Upper lobe of left lung (tissue), 6 donors: ENCODE results near the gene FBXL3. TPM values are rescaled to one million over a fixed set of nuclear protein-coding genes. Genes with fewer than 3 reads are reported as not detected.
"Not testable (repeated sequence)": the region's sequence is repeated elsewhere in the genome, so short reads cannot be mapped to it uniquely, and the experiment has no call there.

Experiments used
- ATAC-seq, 2 donors: fragments of 200-7000 bp; cut with Tn5 transposase; one replicate each; pipeline ENCODE4 v1.9.1; 2022; ENCODE audit warnings: mild to moderate bottlenecking in 2 of 2, moderate library complexity in 2 of 2; ENCODE audit not compliant: low FRiP score in 2 of 2
- DNase-seq, 2 donors: peaks; one replicate each; pipeline ENCODE4 v3.0.0-alpha.2; 2019 to 2020
- H3K27ac ChIP-seq, 4 donors: fragments of 200-600 bp; sonication (generic); one replicate each; pipeline ENCODE4 v1.5.1; 2016 to 2019
- H3K27me3 ChIP-seq, 4 donors: fragments of 200-600 bp; sonication (generic); one replicate each; pipeline ENCODE4 v1.5.1; 2017 to 2019
- H3K36me3 ChIP-seq, 4 donors: fragments of 200-600 bp; sonication (generic); one replicate each; pipeline ENCODE4 v1.5.1; 2016 to 2019
- H3K4me1 ChIP-seq, 4 donors: fragments of 200-600 bp; sonication (generic); one replicate each; pipeline ENCODE4 v1.5.1; 2018 to 2019
- H3K4me3 ChIP-seq, 4 donors: fragments of 200-600 bp; sonication (generic); one replicate each; pipeline ENCODE4 v1.5.1; 2017 to 2019; ENCODE audit warnings: mild to moderate bottlenecking in 2 of 4, moderate library complexity in 1 of 4
- H3K9me3 ChIP-seq, 4 donors: fragments of 200-600 bp; sonication (generic); one replicate each; pipeline ENCODE4 v1.5.1; 2018 to 2019
- CTCF ChIP-seq, 6 experiments: fragments of 450-650 bp in 4 of 6; fragments of 200-600 bp in 2 of 6; sonication (generic) in 2 of 6; IDR thresholded peaks; one replicate each; pipeline ENCODE4 v1.5.1; 2016 to 2019; ENCODE audit warnings: antibody characterized with exemption in 6 of 6
- EP300 ChIP-seq, 4 donors: sonication (generic); formaldehyde crosslinking; IDR thresholded peaks; one replicate each; pipeline ENCODE4 v1.5.1; 2017; ENCODE audit warnings: antibody characterized with exemption in 4 of 4, control low read depth in 2 of 4
- POLR2A ChIP-seq, 4 donors: fragments of 450-650 bp; IDR thresholded peaks; one replicate each; pipeline ENCODE4 v1.5.1; 2016 to 2017; ENCODE audit warnings: antibody characterized with exemption in 4 of 4, mild to moderate bottlenecking in 2 of 4
- POLR2AphosphoS5 ChIP-seq, 2 donors: sonication (generic); formaldehyde crosslinking; IDR thresholded peaks; one replicate each; pipeline ENCODE4 v1.5.1; 2017; ENCODE audit warnings: antibody characterized with exemption in 2 of 2
- WGBS, 2 donors: methylation state at CpG; one replicate each; pipeline ENCODE4 v1.1.5; 2017 to 2018; 5-methylcytosine and 5-hydroxymethylcytosine counted together
- total RNA-seq, 6 donors: library from RNA; depleted of rRNA in 4 of 6; stranded (reverse); fragments of >200 nt in 4 of 6; gene quantifications; one replicate each; pipeline versions ENCODE4 v1.1.0 to v1.2.1, GENCODE V29; 2016 to 2021
- donor health status: DM: no; HTN: no; CAD: no; lungs with moderate emphysema.
- donor health status: DM: no; HTN: yes; CAD: no; lungs with severe emphysema.

Gene FBXL3
- total RNA-seq, 6 donors from 2014 or later = 37.7 to 94.9 (median 53.8) TPM

- DNase-seq (no peak), ATAC-seq (peak in 1 of 2 donors; percentile 65)
- Histone ChIP-seq H3K4me3 (no peak overlapping the region), H3K27me3 (no peaks in the 10 kb centered on the region), H3K27ac (peak overlapping the region in 3 of 4 donors; percentile 1 to 48 (median 12)), H3K4me1 (peaks cover 29 to 49% (median 36%) of the 10 kb centered on the region in 4 donors), H3K9me3 (no peaks in the 10 kb centered on the region), H3K36me3 (peaks cover 25 to 68% (median 36%) of the 10 kb centered on the region in 4 donors)
- TF ChIP-seq POLR2A (IDR thresholded peaks at IDR 0.05) = no peak
- no peak for TF ChIP-seq POLR2AphosphoS5 (IDR thresholded peaks at IDR 0.05)
- no peak for TF ChIP-seq CTCF (IDR thresholded peaks at IDR 0.05)
- TF ChIP-seq EP300 (IDR thresholded peaks at IDR 0.05) = no peak
- 86 to 91% methylated on average over 6 of the region's 6 CpGs for WGBS, 2 donors
Measured at GRCh38 chr13:77016888-77017623, 9.9 kb downstream of the FBXL3 start.

- Histone ChIP-seq H3K27me3 (no peaks in the 10 kb centered on the region), H3K4me3 (no peak overlapping the region), H3K27ac (peak overlapping the region in 1 of 4 donors; percentile 1), H3K4me1 (peaks cover 23 to 42% (median 29%) of the 10 kb centered on the region in 4 donors), H3K9me3 (no peaks in the 10 kb centered on the region), H3K36me3 (peaks cover 25 to 72% (median 40%) of the 10 kb centered on the region in 4 donors)
- DNase-seq (no peak), ATAC-seq (no peak)
- WGBS, 2 donors = 81 to 84% methylated on average over 3 of the region's 3 CpGs
- TF ChIP-seq CTCF (IDR thresholded peaks at IDR 0.05) (no peak), EP300 (IDR thresholded peaks at IDR 0.05) (no peak), POLR2AphosphoS5 (IDR thresholded peaks at IDR 0.05) (no peak), POLR2A (IDR thresholded peaks at IDR 0.05) (no peak)
Measured at GRCh38 chr13:77016251-77016812, 10.6 kb downstream of the FBXL3 start.

GRCh38 chr13:77014906-77015685 is 11.9 kb downstream of the FBXL3 start:
- Histone ChIP-seq H3K27ac (no peak overlapping the region), H3K36me3 (peaks cover 25 to 80% (median 52%) of the 10 kb centered on the region in 4 donors), H3K9me3 (no peaks in the 10 kb centered on the region), H3K4me1 (peaks cover 12 to 33% (median 16%) of the 10 kb centered on the region in 4 donors), H3K27me3 (no peaks in the 10 kb centered on the region), H3K4me3 (no peak overlapping the region)
- ATAC-seq = no peak
- DNase-seq = no peak
- WGBS, 2 donors = 92 to 100% methylated on average over 2 of the region's 2 CpGs
- TF ChIP-seq POLR2AphosphoS5 (IDR thresholded peaks at IDR 0.05) (no peak), CTCF (IDR thresholded peaks at IDR 0.05) (no peak), EP300 (IDR thresholded peaks at IDR 0.05) (no peak), POLR2A (IDR thresholded peaks at IDR 0.05) (no peak)

GRCh38 chr13:77013853-77014542 is 13.0 kb downstream of the FBXL3 start:
- H3K9me3 ChIP-seq = no peaks in the 10 kb centered on the region
- TF ChIP-seq EP300 (IDR thresholded peaks at IDR 0.05) = no peak
- TF ChIP-seq POLR2A (IDR thresholded peaks at IDR 0.05) = no peak
- TF ChIP-seq POLR2AphosphoS5 (IDR thresholded peaks at IDR 0.05) = no peak
- no peak for TF ChIP-seq CTCF (IDR thresholded peaks at IDR 0.05)
- H3K27ac ChIP-seq = no peak overlapping the region
- WGBS, 2 donors = 81 to 83% methylated on average over 2 of the region's 2 CpGs
- ATAC-seq (no peak), DNase-seq (no peak)
- H3K36me3 ChIP-seq = peaks cover 25 to 91% (median 59%) of the 10 kb centered on the region in 4 donors
- H3K4me1 ChIP-seq = peaks cover 10 to 28% (median 12%) of the 10 kb centered on the region in 4 donors
- no peak overlapping the region for H3K4me3 ChIP-seq
- H3K27me3 ChIP-seq = no peaks in the 10 kb centered on the region

- H3K4me3 ChIP-seq, H3K27ac ChIP-seq, DNase-seq, H3K9me3 ChIP-seq, H3K27me3 ChIP-seq, ATAC-seq: not testable (repeated sequence)
- peaks cover 4 to 14% (median 8%) of the 10 kb centered on the region in 4 donors for H3K4me1 ChIP-seq
- WGBS, 2 donors = 87 to 100% methylated on average over 5 of the region's 5 CpGs
- peaks cover 21 to 81% (median 51%) of the 10 kb centered on the region in 4 donors for H3K36me3 ChIP-seq
Measured at GRCh38 chr13:77009719-77010118, 17.2 kb downstream of the FBXL3 start.
